Tibial nerve (tissue), 4 donors: ENCODE measurements around the gene PLS3. TPM values are rescaled to one million over a fixed set of nuclear protein-coding genes. Genes with fewer than 3 reads are reported as not detected.

Experiments
- DNase-seq, 2 donors: peaks; one replicate each; pipeline ENCODE4 v3.0.0-alpha.2; 2019; ENCODE audit warnings: low spot score in 2 of 2
- H3K27ac ChIP-seq, 4 donors: fragments of 200-600 bp; sonication (generic) in 3 of 4; one replicate each; pipeline ENCODE4 v1.5.1; 2017 to 2019; ENCODE audit warnings: mild to moderate bottlenecking in 1 of 4
- H3K27me3 ChIP-seq, 2 donors: fragments of 200-600 bp; sonication (generic) in 1 of 2; one replicate each; pipeline versions ENCODE4 v1.5.1 to v1.6.0; 2017 to 2019
- H3K36me3 ChIP-seq, 3 donors: fragments of 200-600 bp; sonication (generic); one replicate each; pipeline ENCODE4 v1.5.1; 2018 to 2019
- H3K4me1 ChIP-seq, 4 donors: fragments of 200-600 bp; sonication (generic) in 3 of 4; one replicate each; pipeline ENCODE4 v1.5.1; 2017 to 2019
- H3K4me3 ChIP-seq, 4 donors: fragments of 200-600 bp; sonication (generic) in 3 of 4; one replicate each; pipeline ENCODE4 v1.5.1; 2017 to 2019; ENCODE audit warnings: mild to moderate bottlenecking in 1 of 4, moderate library complexity in 1 of 4
- H3K9me3 ChIP-seq, 4 donors: fragments of 200-600 bp; sonication (generic) in 3 of 4; one replicate each; pipeline ENCODE4 v1.5.1; 2017 to 2019
- CTCF ChIP-seq, 5 experiments: fragments of 200-600 bp in 3 of 5; fragments of 450-650 bp in 2 of 5; sonication (generic) in 3 of 5; IDR thresholded peaks; one replicate each; pipeline ENCODE4 v1.5.1; 2016 to 2019; ENCODE audit warnings: antibody characterized with exemption in 5 of 5, mild to moderate bottlenecking in 3 of 5, moderate library complexity in 2 of 5
- EP300 ChIP-seq, 2 donors: sonication (generic); formaldehyde crosslinking; IDR thresholded peaks; one replicate each; pipeline ENCODE4 v1.6.1; 2017; ENCODE audit warnings: antibody characterized with exemption in 2 of 2, mild to moderate bottlenecking in 1 of 2
- POLR2A ChIP-seq, 2 donors: fragments of 450-650 bp; IDR thresholded peaks; one replicate each; pipeline ENCODE4 v1.6.1; 2017; ENCODE audit warnings: antibody characterized with exemption in 2 of 2, mild to moderate bottlenecking in 2 of 2, moderate library complexity in 2 of 2
- WGBS, 2 donors: methylation state at CpG; one replicate each; pipeline ENCODE4 v1.1.5; 2018; 5-methylcytosine and 5-hydroxymethylcytosine counted together
- total RNA-seq, 4 donors: library from RNA; depleted of rRNA; stranded (reverse); fragments of >200 nt; gene quantifications; one replicate each; pipeline ENCODE4 v1.1.0, GENCODE V29; 2016

PLS3 gene
- total RNA-seq, 4 donors from 2014 or later, result 60.9 to 93.8 (median 82.4) TPM

GRCh38 chrX:115571712-115572111 is 10.7 kb downstream of the PLS3 start:
- DNase-seq, result no peak
- Histone ChIP-seq H3K9me3 (no peaks in the 10 kb centered on the region), H3K27ac (no peak overlapping the region), H3K4me3 (no peak overlapping the region), H3K4me1 (no peaks in the 10 kb centered on the region), H3K36me3 (no peaks in the 10 kb centered on the region), H3K27me3 (peaks cover 0 to 29% of the 10 kb centered on the region in 2 donors)
- TF ChIP-seq CTCF (IDR thresholded peaks at IDR 0.05), result no peak
- no peak for TF ChIP-seq EP300 (IDR thresholded peaks at IDR 0.05)

GRCh38 chrX:115573185-115573584 is 12.2 kb downstream of the PLS3 start:
- no peak for DNase-seq
- Histone ChIP-seq H3K4me1 (no peaks in the 10 kb centered on the region), H3K4me3 (no peak overlapping the region), H3K27me3 (peaks cover 0 to 22% of the 10 kb centered on the region in 2 donors), H3K27ac (no peak overlapping the region), H3K9me3 (no peaks in the 10 kb centered on the region), H3K36me3 (no peaks in the 10 kb centered on the region)
- TF ChIP-seq EP300 (IDR thresholded peaks at IDR 0.05), result no peak
- no peak for TF ChIP-seq CTCF (IDR thresholded peaks at IDR 0.05)
- TF ChIP-seq POLR2A (IDR thresholded peaks at IDR 0.05), result no peak
- 5 to 60% methylated on average over 2 of the region's 2 CpGs for WGBS, 2 donors

GRCh38 chrX:115576676-115577075 is 15.7 kb downstream of the PLS3 start:
- no peak for DNase-seq
- peaks cover 0 to 8% of the 10 kb centered on the region in 2 donors for H3K27me3 ChIP-seq
- H3K9me3 ChIP-seq, result no peaks in the 10 kb centered on the region
- TF ChIP-seq EP300 (IDR thresholded peaks at IDR 0.05) (no peak), POLR2A (IDR thresholded peaks at IDR 0.05) (no peak), CTCF (IDR thresholded peaks at IDR 0.05) (no peak)
- WGBS, 2 donors, result 78 to 96% methylated on average over 5 of the region's 5 CpGs
- no peak overlapping the region for H3K4me3 ChIP-seq
- no peaks in the 10 kb centered on the region for H3K36me3 ChIP-seq
- no peak overlapping the region for H3K27ac ChIP-seq
- no peaks in the 10 kb centered on the region for H3K4me1 ChIP-seq

GRCh38 chrX:115579327-115579726 is 18.4 kb downstream of the PLS3 start:
- TF ChIP-seq EP300 (IDR thresholded peaks at IDR 0.05) (no peak), CTCF (IDR thresholded peaks at IDR 0.05) (no peak), POLR2A (IDR thresholded peaks at IDR 0.05) (no peak)
- H3K27ac ChIP-seq, result no peak overlapping the region
- WGBS, 2 donors, result 90 to 100% methylated on average over 2 of the region's 2 CpGs
- DNase-seq, result no peak
- H3K4me3 ChIP-seq, result no peak overlapping the region
- peaks cover 0 to 24% of the 10 kb centered on the region in 2 donors for H3K27me3 ChIP-seq
- no peaks in the 10 kb centered on the region for H3K36me3 ChIP-seq
- no peaks in the 10 kb centered on the region for H3K9me3 ChIP-seq
- peaks cover 0 to 10% (median 0%) of the 10 kb centered on the region in 4 donors for H3K4me1 ChIP-seq

- DNase-seq, result no peak
- H3K4me3 ChIP-seq, result no peak overlapping the region
- H3K27me3 ChIP-seq, result peaks cover 0 to 27% of the 10 kb centered on the region in 2 donors
- TF ChIP-seq EP300 (IDR thresholded peaks at IDR 0.05), result no peak
- no peak for TF ChIP-seq CTCF (IDR thresholded peaks at IDR 0.05)
- TF ChIP-seq POLR2A (IDR thresholded peaks at IDR 0.05), result no peak
- no peaks in the 10 kb centered on the region for H3K9me3 ChIP-seq
- no peak overlapping the region for H3K27ac ChIP-seq
- H3K36me3 ChIP-seq, result no peaks in the 10 kb centered on the region
- H3K4me1 ChIP-seq, result peaks cover 0 to 15% (median 0%) of the 10 kb centered on the region in 4 donors
- WGBS, 2 donors, result 84 to 94% methylated on average over 7 to 8 of the region's 8 CpGs
Measured at GRCh38 chrX:115579786-115580294, 18.9 kb downstream of the PLS3 start.
